Activated CD4-positive, alpha-beta T cell treated with anti-CD3 and anti-CD28 coated beads, Interleukin-2, amount 10 ng/mL, durations not matched to agents 24 days and 14 days (primary cell): ENCODE measurements around the gene ACACB. TPM values are rescaled to one million over a fixed set of nuclear protein-coding genes. Genes with fewer than 3 reads are reported as not detected.

ENCODE experiments used
- DNase-seq: peaks from one replicate; pipeline ENCODE4 v3.0.0; 2022
- H3K27ac Mint-ChIP-seq: one replicate; pipeline ENCODE4 v1.8.0; 2022; ENCODE audit warnings: mild to moderate bottlenecking, mixed read lengths
- H3K27me3 Mint-ChIP-seq: one replicate; pipeline ENCODE4 v1.8.0; 2022; ENCODE audit warnings: mixed read lengths
- H3K36me3 Mint-ChIP-seq: one replicate; pipeline ENCODE4 v1.8.0; 2022; ENCODE audit warnings: low read depth, mild to moderate bottlenecking, mixed read lengths
- H3K4me1 Mint-ChIP-seq: one replicate; pipeline ENCODE4 v1.8.0; 2021; ENCODE audit warnings: mixed read lengths
- H3K4me3 Mint-ChIP-seq: one replicate; pipeline ENCODE4 v1.8.0; 2022; ENCODE audit warnings: mild to moderate bottlenecking, moderate library complexity, mixed read lengths
- H3K9me3 Mint-ChIP-seq: one replicate; pipeline ENCODE4 v1.8.0; 2021; ENCODE audit warnings: mixed read lengths
- intact Hi-C: fragments of 100-400 bp; cut with micrococcal nuclease; formaldehyde crosslinking; loops from one replicate; pipeline ENCODE4 v1.15.1; 2023
- total RNA-seq: library from RNA; stranded (reverse); gene quantifications from 2 replicates; pipeline ENCODE4 v1.2.3, GENCODE V29; 2022

ACACB gene
- total RNA-seq, 1 donor from 2014 or later = 5.8 TPM

- no peaks in the 10 kb centered on the region for H3K27me3 Mint-ChIP-seq
- intact Hi-C loops = no loop called here
- H3K4me1 Mint-ChIP-seq = no peaks in the 10 kb centered on the region
- no peak for DNase-seq
- H3K4me3 Mint-ChIP-seq = no peak overlapping the region
- H3K9me3 Mint-ChIP-seq = peaks cover 8% of the 10 kb centered on the region
- no peaks in the 10 kb centered on the region for H3K36me3 Mint-ChIP-seq
- H3K27ac Mint-ChIP-seq = no peak overlapping the region
These were observed 142.5 kb downstream of the ACACB start for GRCh38 chr12:109258607-109259544.

- Mint-ChIP-seq H3K4me3 (no peak overlapping the region), H3K4me1 (no peaks in the 10 kb centered on the region), H3K36me3 (no peaks in the 10 kb centered on the region), H3K9me3 (peaks cover 4% of the 10 kb centered on the region), H3K27me3 (no peaks in the 10 kb centered on the region), H3K27ac (no peak overlapping the region)
- intact Hi-C loops = no loop called here
- DNase-seq = no peak
These were observed 143.1 kb downstream of the ACACB start for GRCh38 chr12:109259545-109259895.

DNA sequence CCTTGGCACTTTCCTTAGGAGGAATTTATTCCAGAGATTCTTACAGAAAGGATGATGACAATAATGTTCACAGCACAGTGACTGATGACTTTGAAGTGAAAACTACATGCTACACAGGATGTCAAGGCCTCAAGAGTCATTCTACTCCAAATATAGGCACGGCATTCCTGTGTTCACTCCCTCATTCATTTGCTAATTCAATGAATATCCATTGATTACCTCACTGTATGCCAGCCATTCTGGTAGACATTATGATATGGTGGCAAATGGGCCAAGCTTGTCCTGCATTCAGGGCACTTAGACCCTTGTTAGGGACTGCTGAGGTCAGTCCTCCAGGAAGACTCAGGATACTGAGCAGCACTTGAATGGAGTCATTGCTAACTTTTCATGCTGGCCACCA, 144.7 kb downstream of the ACACB start:
- intact Hi-C loops = no loop called here
- H3K27me3 Mint-ChIP-seq = no peaks in the 10 kb centered on the region

DNA sequence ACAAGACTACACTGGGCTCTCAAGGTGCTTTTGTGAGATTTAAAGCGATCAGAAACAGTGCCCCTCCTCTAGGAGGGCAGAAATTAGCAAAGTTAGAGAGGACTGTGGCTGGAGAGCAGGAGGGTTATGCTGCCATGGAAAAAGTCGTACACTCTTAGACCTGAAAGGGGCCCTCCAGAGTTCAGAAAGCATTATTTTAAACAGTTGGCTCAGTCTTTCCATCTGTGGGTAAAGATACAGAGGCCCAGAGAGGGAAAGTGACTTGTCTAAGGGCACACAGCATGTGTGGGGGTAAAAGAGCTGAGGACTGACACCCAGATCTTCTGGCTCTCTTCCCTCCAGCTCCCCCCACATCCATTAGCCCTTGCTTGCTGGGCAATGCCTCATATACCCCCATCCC, 145.6 kb downstream of the ACACB start:
- no peak for DNase-seq
- intact Hi-C loops = no loop called here
- H3K4me1 Mint-ChIP-seq = no peaks in the 10 kb centered on the region
- H3K9me3 Mint-ChIP-seq = no peaks in the 10 kb centered on the region
- H3K27me3 Mint-ChIP-seq = no peaks in the 10 kb centered on the region
- H3K27ac Mint-ChIP-seq = no peak overlapping the region
- no peak overlapping the region for H3K4me3 Mint-ChIP-seq
- H3K36me3 Mint-ChIP-seq = no peaks in the 10 kb centered on the region

More for the DNA sequence above, 144.7 kb downstream of the ACACB start:
- no peak overlapping the region for H3K4me3 Mint-ChIP-seq
- DNase-seq = no peak
- no peak overlapping the region for H3K27ac Mint-ChIP-seq
- H3K36me3 Mint-ChIP-seq = no peaks in the 10 kb centered on the region
- no peaks in the 10 kb centered on the region for H3K9me3 Mint-ChIP-seq
- H3K4me1 Mint-ChIP-seq = no peaks in the 10 kb centered on the region

DNA sequence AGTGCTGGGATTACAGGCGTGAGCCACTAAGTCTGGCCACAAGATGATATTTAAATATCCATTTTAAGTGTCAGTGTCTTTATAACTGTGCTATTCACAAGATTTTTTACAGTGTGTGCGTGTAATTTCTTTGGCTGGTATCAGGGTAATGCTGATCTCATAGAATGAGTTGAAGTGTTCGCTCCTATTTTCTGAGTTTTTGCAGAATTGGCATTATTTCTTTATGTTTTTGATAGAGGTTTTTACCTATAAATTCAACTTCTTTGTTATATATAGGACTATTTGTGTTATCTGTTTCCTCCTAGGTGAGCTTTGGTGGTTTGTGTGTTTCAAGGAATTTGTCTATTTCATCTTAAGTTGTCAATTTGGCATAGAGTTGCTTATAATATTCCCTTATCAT, 147.1 kb downstream of the ACACB start:
- intact Hi-C loops = no loop called here
- DNase-seq = no peak
- Mint-ChIP-seq H3K4me1 (no peaks in the 10 kb centered on the region), H3K36me3 (no peaks in the 10 kb centered on the region), H3K27ac (no peak overlapping the region), H3K27me3 (no peaks in the 10 kb centered on the region), H3K4me3 (no peak overlapping the region), H3K9me3 (no peaks in the 10 kb centered on the region)

DNA sequence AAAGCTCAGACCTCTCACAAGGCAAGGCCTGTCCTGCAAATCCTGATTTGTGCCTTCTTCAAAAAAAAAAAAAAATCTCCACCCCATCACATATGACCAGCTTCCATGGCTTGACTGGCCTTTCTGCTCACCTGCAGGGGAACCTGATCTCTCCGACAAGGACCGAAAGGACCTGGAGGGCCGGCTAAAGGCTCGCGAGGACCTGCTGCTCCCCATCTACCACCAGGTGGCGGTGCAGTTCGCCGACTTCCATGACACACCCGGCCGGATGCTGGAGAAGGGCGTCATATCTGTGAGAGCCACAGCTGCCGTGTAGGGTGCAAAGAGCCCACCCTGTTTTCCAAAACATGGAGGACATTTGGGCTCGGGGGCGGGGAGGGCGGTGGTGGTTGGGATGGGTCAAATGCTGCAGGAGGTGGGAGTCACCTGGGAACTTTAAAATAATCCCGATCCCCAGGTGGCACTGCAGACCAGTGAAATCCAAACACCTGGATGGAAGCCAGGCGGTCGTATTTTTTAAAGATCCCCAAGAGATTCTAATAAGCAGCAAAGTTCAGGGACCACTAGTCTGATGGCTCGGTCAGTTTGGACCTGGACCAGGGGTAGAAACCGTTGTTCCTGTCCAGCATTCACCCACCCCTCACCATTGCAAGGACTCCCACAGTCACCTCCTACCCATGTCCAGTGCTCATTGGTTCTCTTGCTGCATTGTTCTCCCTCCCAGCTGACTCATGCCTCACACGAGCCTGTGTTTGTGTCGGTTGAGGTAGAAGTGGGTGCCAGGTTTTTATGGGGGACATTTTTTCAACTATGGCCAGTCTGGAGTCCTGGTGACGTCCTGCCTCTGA, 147.9 kb downstream of the ACACB start:
- intact Hi-C loops = loop anchor here (2.0 kb wide), 1 partner anchor 128 kb away; no protein-coding TSS in a partner anchor
- Mint-ChIP-seq H3K4me3 (no peak overlapping the region), H3K27me3 (no peaks in the 10 kb centered on the region), H3K27ac (no peak overlapping the region), H3K36me3 (no peaks in the 10 kb centered on the region), H3K9me3 (no peaks in the 10 kb centered on the region), H3K4me1 (no peaks in the 10 kb centered on the region)
- DNase-seq = peak; percentile 78

- Mint-ChIP-seq H3K27me3 (no peaks in the 10 kb centered on the region), H3K9me3 (no peaks in the 10 kb centered on the region), H3K36me3 (no peaks in the 10 kb centered on the region), H3K4me1 (no peaks in the 10 kb centered on the region), H3K4me3 (no peak overlapping the region), H3K27ac (no peak overlapping the region)
- DNase-seq = no peak
- intact Hi-C loops = loop anchor here (2.0 kb wide), 1 partner anchor 128 kb away; no protein-coding TSS in a partner anchor
These were observed 148.7 kb downstream of the ACACB start for GRCh38 chr12:109264943-109265650.

GRCh38 chr12:109266106-109266879, 149.9 kb downstream of the ACACB start:
- Mint-ChIP-seq H3K4me1 (no peaks in the 10 kb centered on the region), H3K27ac (no peak overlapping the region), H3K36me3 (no peaks in the 10 kb centered on the region), H3K27me3 (no peaks in the 10 kb centered on the region), H3K9me3 (peaks cover 3% of the 10 kb centered on the region), H3K4me3 (no peak overlapping the region)
- intact Hi-C loops = no loop called here
- no peak for DNase-seq

DNA sequence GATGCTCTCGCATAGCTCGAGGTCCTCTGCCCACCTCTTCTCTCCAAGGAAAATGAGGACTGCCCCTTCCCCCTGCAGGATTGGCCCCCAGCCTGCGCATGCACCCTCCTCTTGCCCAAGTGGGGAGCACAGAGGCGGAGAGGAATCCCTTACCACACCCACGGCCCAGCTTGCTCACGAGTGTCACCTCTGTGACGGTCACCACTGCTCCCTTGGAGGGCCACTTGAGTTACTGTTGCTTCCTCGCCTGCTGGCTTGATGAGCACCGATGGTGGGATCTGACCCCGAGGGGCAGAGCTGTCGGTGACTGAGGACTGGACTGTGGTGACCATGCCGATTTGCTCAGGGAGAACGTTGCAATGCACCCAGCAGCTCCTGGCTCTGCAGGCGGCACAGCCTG, 151.0 kb downstream of the ACACB start:
- H3K36me3 Mint-ChIP-seq = no peaks in the 10 kb centered on the region
- H3K4me1 Mint-ChIP-seq = no peaks in the 10 kb centered on the region
- intact Hi-C loops = no loop called here
- peaks cover 3% of the 10 kb centered on the region for H3K9me3 Mint-ChIP-seq
- H3K4me3 Mint-ChIP-seq = no peak overlapping the region
- H3K27ac Mint-ChIP-seq = no peak overlapping the region
- no peaks in the 10 kb centered on the region for H3K27me3 Mint-ChIP-seq
- DNase-seq = no peak

DNA sequence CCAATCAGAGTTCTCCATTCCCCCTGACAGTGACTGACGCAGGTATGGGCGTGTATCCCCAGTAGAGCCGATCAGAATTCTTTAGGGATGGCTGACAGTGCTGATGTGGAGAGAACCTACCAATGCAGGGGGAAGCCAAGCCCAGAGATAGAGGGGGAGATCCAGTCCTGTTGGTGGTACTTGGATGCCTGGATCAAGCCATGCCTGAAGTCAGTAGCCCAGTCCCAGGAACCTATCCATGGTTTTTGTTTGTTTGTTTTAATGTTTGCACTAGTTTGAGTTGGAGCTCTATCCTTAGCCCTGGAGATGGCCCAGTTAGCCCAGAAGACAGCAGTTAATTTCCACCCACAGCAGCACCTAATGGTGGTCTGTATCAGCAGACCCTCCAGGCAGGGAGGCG, 152.5 kb downstream of the ACACB start:
- Mint-ChIP-seq H3K27me3 (peaks cover 4% of the 10 kb centered on the region), H3K4me3 (no peak overlapping the region), H3K4me1 (no peaks in the 10 kb centered on the region), H3K36me3 (no peaks in the 10 kb centered on the region), H3K9me3 (peaks cover 3% of the 10 kb centered on the region), H3K27ac (no peak overlapping the region)
- intact Hi-C loops = no loop called here
- DNase-seq = no peak

- H3K27ac Mint-ChIP-seq = no peak overlapping the region
- DNase-seq = no peak
- no peaks in the 10 kb centered on the region for H3K4me1 Mint-ChIP-seq
- H3K9me3 Mint-ChIP-seq = peaks cover 3% of the 10 kb centered on the region
- no peak overlapping the region for H3K4me3 Mint-ChIP-seq
- H3K36me3 Mint-ChIP-seq = no peaks in the 10 kb centered on the region
- intact Hi-C loops = no loop called here
- H3K27me3 Mint-ChIP-seq = peaks cover 4% of the 10 kb centered on the region
These were observed 153.0 kb downstream of the ACACB start for GRCh38 chr12:109269428-109269827.

GRCh38 chr12:109270494-109270893, 154.1 kb downstream of the ACACB start:
- H3K27ac Mint-ChIP-seq = no peak overlapping the region
- intact Hi-C loops = no loop called here
- H3K27me3 Mint-ChIP-seq = peaks cover 4% of the 10 kb centered on the region
- H3K9me3 Mint-ChIP-seq = peaks cover 3% of the 10 kb centered on the region
- H3K36me3 Mint-ChIP-seq = no peaks in the 10 kb centered on the region
- H3K4me3 Mint-ChIP-seq = no peak overlapping the region
- no peaks in the 10 kb centered on the region for H3K4me1 Mint-ChIP-seq
- no peak for DNase-seq

DNA sequence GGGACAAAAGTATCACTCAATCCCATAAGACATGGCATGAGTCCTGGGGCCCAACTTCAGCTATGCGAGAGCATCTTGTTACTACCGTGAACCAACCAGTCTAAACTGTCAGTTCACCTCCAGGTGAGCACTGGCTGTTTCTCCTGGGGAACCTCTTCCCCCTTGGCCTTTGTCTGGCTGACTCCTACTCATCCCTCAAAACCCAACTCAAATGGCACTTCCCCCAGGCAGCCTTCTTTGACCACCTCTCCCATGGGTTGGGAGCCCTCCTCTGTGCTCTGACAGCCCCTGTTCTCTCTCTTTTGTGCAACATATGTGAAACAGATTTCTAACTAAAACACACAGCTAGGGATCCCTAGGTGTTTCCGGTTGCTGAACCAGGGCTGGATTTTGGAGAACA, 155.0 kb downstream of the ACACB start:
- no peaks in the 10 kb centered on the region for H3K36me3 Mint-ChIP-seq

More for the DNA sequence above, 155.0 kb downstream of the ACACB start:
- no peak for DNase-seq
- Mint-ChIP-seq H3K27ac (no peak overlapping the region), H3K4me1 (no peaks in the 10 kb centered on the region), H3K4me3 (no peak overlapping the region), H3K27me3 (peaks cover 4% of the 10 kb centered on the region), H3K9me3 (peaks cover 3% of the 10 kb centered on the region)
- intact Hi-C loops = no loop called here
